GM18870 (cell line): ENCODE measurements around the gene ITGA7.

Experiments used
- ATAC-seq: cut with Tn5 transposase; IDR thresholded peaks from one replicate; pipeline ENCODE4 v1.9.1; 2021; ENCODE audit warnings: moderate library complexity; ENCODE audit not compliant: unreplicated experiment

The ITGA7 gene

GRCh38 chr12:55687746-55688145 is 20.0 kb downstream of the ITGA7 start:
- ATAC-seq = no peak

GRCh38 chr12:55686366-55687010 is 21.2 kb downstream of the ITGA7 start:
- no peak for ATAC-seq

GRCh38 chr12:55685671-55686070 is 22.0 kb downstream of the ITGA7 start:
- no peak for ATAC-seq

GRCh38 chr12:55684761-55685370 is 22.8 kb downstream of the ITGA7 start:
- no peak for ATAC-seq

DNA sequence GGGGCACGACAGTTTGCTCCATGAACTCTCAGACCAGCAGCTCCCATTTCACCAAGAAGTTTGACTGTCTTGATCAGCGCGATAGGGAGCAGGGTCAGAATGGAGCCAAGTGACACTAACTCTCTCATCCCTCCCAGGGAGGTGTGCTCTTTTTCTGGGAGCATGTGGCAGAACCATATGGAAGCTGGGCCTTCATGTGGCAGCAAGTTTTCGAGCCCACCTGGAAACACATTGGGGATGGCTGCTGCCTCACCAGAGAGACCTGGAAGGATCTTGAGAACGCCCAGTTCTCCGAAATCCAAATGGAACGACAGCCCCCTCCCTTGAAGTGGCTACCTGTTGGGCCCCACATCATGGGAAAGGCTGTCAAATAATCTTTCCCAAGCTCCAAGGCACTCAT is 24.0 kb downstream of the ITGA7 start:
- no peak for ATAC-seq

DNA sequence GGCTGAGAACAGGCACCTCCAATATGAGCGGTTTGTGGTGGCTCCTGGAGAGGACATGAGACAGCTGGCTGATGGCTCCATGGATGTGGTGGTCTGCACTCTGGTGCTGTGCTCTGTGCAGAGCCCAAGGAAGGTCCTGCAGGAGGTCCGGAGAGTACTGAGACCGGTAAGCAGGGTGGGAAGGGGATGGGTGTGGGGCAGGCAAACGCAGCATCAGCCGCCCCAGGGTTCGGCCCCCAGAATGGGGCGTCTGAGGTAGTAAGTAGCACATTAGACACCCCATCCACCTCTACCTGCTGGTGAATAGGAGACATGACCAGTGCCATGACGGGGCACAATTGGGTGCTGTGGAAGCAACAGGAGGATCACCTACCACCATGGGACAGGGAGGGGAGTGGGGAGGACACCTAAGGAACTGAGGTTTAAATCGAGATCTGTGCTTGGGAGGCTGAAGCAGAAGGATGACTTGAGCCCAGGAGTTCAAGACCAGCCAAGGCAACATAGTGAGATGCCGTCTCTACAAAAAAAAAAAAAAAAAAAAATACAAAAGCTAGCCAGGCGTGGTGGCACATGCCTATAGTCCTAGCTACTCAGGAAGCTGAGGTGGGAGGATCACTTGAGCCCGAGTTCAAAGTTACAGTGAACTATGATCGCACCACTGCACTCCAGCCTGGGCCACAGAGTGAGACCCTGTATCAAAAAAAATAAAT is 25.5 kb downstream of the ITGA7 start:
- no peak for ATAC-seq

DNA sequence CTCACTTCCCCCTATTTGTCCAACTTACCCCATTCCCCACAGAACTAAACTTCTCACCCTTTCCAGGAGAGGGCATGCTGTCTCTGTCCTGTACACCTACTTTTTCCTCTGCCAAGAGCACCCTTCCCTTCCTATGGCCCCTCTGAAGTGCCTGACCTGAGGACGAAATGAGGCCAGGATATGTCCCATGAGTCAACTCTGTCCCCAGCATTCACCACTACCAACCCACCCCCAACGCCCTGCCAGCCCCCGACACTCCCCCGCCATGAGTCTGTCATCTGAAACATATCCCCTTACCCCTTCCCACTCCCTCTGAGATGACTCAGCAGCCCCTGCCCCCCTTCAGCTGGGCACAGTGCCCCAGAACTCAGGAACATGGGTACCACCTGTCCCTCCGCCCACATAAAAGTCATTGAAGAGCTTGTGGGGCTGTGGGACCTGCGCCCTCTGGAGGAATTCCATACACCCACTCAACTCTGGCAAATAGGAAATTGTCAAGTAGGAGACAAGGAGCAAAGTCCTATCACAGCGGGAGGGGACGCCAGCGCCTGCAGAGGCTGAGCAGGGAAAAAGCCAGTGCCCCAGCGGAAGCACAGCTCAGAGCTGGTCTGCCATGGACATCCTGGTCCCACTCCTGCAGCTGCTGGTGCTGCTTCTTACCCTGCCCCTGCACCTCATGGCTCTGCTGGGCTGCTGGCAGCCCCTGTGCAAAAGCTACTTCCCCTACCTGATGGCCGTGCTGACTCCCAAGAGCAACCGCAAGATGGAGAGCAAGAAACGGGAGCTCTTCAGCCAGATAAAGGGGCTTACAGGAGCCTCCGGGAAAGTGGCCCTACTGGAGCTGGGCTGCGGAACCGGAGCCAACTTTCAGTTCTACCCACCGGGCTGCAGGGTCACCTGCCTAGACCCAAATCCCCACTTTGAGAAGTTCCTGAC is 26.3 kb downstream of the ITGA7 start:
- no peak for ATAC-seq

DNA sequence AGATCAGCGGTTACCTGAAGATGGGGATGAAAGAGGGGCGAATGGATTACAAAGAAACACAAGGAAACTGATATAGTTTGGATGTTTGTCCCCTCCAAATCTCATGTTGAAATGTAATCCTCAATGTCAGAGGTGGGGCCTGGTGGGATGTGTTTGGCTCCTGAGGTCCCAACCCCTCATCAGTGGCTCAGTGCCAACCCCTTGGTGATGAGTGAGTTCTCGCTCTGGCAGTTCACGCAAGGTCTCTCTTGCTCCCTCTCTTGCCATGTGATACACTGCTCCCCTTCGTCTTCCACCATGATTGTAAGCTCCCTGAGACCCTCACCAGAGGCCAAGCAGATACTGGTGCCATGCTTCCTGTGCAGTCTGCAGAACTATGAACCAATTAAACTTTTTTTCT is 28.0 kb downstream of the ITGA7 start:
- ATAC-seq = no peak

DNA sequence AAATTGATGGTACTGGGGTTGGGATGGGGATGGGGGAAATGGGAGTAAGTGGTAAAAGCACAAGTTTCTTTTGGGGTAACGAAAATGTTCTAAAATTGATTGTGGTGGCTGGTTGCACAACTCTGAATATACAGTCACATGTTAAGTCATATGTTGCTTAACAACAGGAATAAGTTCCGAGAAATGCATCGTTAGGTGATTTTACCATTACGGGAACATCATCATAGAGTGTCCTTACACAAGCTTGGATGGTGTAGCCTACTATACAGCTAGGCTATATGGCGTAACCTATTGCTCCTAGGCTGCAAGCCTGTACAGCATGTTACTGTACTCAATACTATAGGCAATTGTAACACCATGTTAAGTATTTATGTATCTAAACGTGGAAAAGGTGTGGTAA is 31.0 kb downstream of the ITGA7 start:
- no peak for ATAC-seq

- no peak for ATAC-seq
Measured at GRCh38 chr12:55675666-55676065, 32.0 kb downstream of the ITGA7 start.

GRCh38 chr12:55673638-55674037 is 34.1 kb downstream of the ITGA7 start:
- ATAC-seq = peak; percentile 97

GRCh38 chr12:55671746-55672145 is 36.0 kb downstream of the ITGA7 start:
- no peak for ATAC-seq

DNA sequence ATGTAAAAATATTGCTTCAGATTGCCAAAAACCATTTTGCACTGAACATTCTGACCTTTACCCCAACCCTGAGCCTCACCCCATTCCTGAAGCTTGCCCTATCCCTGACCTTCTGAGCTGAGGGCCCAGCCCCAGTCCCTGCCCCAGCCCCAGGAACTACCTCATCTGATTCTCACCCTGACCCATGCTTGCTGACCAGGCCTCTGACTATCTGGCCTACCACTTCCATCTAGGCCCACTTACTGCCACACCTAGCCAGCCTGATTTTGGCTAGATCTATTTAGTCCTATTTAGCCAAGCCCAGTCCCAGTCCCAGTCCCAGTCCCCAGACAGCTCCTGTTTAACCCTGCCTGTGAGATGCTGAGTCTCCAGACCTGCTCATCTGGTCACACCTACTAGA is 37.4 kb downstream of the ITGA7 start:
- ATAC-seq = no peak

DNA sequence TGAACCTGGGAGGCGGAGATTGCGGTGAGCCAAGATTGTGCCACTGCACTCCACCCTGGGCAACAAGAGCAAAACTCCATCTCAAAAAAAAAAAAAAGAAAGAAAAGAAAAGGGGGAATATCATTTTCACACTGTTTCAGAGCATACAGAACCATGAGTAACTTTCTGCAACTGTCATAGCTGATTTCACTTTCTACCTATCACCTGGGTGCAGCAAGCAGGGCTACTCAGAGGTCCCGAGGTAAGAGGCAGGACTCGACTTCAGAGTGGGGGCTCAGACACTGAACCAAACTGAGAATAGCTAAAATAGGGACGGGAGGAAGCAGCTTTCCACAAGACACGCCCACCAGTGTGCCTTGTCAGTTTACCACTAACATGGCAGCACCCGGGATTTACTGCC is 41.2 kb downstream of the ITGA7 start:
- no peak for ATAC-seq

DNA sequence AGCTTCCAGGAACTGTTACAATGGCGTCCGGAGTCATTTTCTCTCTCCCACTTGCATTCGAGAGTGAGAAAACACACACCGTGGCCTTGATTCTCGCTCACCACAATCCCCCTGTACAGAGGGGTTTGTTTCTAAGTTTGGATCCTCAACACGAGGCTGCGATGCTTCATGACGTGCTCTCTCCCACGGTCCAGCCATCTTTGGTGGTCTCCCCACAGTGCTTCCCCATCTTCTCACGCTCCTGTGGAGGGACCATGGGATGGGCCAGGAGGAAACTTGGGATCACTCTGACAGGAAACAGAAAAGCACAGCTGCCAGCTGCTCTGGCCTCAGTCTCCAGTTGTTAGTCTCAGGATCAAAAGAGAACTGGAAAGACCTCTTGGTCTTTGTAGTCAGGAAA is 42.9 kb downstream of the ITGA7 start:
- no peak for ATAC-seq

DNA sequence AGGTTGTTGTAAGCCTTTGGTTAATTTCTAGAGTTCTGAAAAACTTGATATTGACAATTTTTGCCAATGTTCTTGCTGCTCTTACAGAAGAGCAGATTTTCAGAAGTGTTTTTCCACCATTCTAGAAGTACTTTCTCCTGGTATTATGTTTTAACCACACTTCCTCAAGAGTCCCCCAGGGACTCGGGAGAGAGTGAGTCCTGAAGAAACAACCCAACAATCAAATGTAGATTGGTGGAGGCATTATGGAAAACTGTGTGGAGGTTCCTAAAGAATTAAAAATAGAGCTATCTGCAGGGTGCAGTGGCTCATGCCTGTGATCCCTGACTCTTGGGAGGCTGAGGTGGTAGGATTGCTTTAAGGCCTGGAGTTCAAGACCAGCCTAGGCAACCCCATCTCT is 44.3 kb downstream of the ITGA7 start:
- ATAC-seq = no peak

DNA sequence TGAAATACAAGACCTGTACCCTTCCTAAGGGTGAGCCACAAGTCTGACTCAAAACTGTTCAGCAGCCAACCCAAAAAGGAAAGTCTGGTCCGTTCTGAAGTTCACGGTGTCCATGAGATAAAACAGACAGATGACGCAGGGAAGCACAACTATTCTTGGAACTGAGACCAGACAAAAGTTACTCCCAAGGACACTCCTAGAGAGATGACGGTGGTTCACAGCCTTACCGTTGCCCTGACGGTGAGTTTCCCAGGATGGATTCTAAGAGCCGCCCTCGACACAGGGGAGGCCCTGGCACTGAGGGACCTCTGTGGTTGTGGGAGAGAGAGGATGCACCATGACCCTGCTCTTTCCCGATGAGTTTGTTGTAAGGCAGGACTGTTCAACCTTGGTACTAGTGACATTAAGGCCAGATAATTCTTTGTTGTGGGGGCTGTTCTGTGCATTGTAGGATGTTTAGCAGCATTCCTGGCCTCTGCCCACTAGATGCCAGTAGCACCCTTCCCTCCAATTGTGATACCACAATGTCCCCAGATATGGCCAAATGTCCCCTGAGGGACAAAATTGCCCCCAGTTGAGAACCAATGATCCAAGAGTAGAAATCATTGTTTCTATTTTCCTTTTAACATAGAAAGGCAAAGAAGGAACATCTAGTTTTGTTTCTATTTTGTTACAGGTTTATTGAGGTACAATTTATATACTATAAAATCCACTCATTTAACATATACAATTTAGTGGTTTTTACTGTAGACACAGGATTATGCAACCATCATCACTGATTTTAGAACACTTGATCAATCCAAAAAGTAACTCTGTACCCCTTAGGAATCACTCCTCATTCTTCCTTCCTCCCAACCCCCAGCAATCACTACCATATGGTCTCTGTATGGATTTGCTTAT is 48.0 kb downstream of the ITGA7 start:
- ATAC-seq = no peak

- no peak for ATAC-seq
Measured at GRCh38 chr12:55658635-55659391, 48.9 kb downstream of the ITGA7 start.

GRCh38 chr12:55658212-55658611 is 49.5 kb downstream of the ITGA7 start:
- ATAC-seq = no peak

DNA sequence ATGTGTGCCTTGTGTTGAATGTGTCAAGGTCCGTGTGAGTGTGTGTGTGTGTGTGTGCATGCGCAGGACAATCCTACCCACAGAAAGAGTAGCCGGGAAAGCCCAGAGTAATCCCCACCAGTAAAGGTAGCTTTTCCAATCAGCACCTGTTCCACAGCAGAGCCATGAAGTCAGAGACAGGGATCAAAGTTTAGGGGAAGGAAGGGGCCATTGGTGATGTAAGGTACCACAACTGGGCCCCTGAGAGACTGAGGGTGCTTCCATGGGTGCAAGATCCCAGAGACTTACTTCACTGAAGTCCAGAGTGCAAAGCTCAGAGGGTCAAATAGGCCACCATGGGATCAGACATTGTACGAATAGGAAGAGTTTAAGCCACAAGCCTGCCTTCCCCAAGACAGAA is 50.5 kb downstream of the ITGA7 start:
- no peak for ATAC-seq
